Body of pancreas (tissue), 4 donors: Measurements from ENCODE around the gene RASA2. TPM values are rescaled to one million over a fixed set of nuclear protein-coding genes. Genes with fewer than 3 reads are reported as not detected.
A peak's percentile ranks its signal among the peaks of the same experiment; 100 is the strongest.

Experiments used
- ATAC-seq: fragments of 150-250 bp; one replicate; pipeline ENCODE4 v1.9.1; 2016
- DNase-seq, 4 donors: peaks; one replicate each; pipeline ENCODE4 v3.0.0-alpha.2; 2019
- H3K27ac ChIP-seq, 4 donors: fragments of 200-600 bp; sonication (generic); 1 replicate in 3 of 4; 2 replicates in 1 of 4; pipeline versions ENCODE4 v1.5.1 to v1.6.1; 2016 to 2019; ENCODE audit warnings: mild to moderate bottlenecking in 1 of 4, mixed read lengths in 1 of 4, moderate library complexity in 1 of 4
- H3K27me3 ChIP-seq, 2 donors: fragments of 200-600 bp; sonication (generic); one replicate each; pipeline ENCODE4 v1.6.0; 2016; ENCODE audit warnings: mild to moderate bottlenecking in 1 of 2
- H3K36me3 ChIP-seq, 2 donors: fragments of 200-600 bp; sonication (generic); replicated peaks in 1 of 2; 2 replicates each; pipeline ENCODE4 v1.5.1; 2016; ENCODE audit warnings: low read depth in 2 of 2; ENCODE audit not compliant: insufficient read depth in 1 of 2
- H3K4me1 ChIP-seq: fragments of 200-600 bp; sonication (generic); one replicate; pipeline ENCODE4 v1.6.0; 2016
- H3K4me3 ChIP-seq, 2 donors: fragments of 200-600 bp; sonication (generic); 1 replicate in 1 of 2; 2 replicates in 1 of 2; pipeline ENCODE4 v1.5.1; 2016 to 2019
- H3K9me3 ChIP-seq, 3 donors: fragments of 200-600 bp; sonication (generic); 1 replicate in 2 of 3; 2 replicates in 1 of 3; pipeline ENCODE4 v1.5.1; 2016
- POLR2A ChIP-seq, 3 donors: fragments of 450-650 bp; IDR thresholded peaks; one replicate each; pipeline ENCODE4 v1.6.1; 2016; ENCODE audit warnings: antibody characterized with exemption in 3 of 3, mild to moderate bottlenecking in 2 of 3
- WGBS, 2 donors: methylation state at CpG; one replicate each; pipeline ENCODE4 v1.1.5; 2017; 5-methylcytosine and 5-hydroxymethylcytosine counted together
- intact Hi-C: fragments of 100-400 bp; cut with DNase I; formaldehyde crosslinking; loops from one replicate; pipeline ENCODE4 v1.15.1; 2023
- total RNA-seq, 2 donors: library from RNA; depleted of rRNA; stranded (reverse); fragments of >200 nt; gene quantifications; one replicate each; pipeline ENCODE4 v1.1.0, GENCODE V29; 2016
- TF ChIP-seq, protein P1 (sequence below), 7 experiments: fragments of 450-650 bp in 4 of 7; fragments of 200-600 bp in 3 of 7; sonication (generic) in 3 of 7; IDR thresholded peaks; one replicate each; pipeline ENCODE4 v1.5.1; 2016 to 2019; ENCODE audit warnings: antibody characterized with exemption in 7 of 7

Gene RASA2, protein sequence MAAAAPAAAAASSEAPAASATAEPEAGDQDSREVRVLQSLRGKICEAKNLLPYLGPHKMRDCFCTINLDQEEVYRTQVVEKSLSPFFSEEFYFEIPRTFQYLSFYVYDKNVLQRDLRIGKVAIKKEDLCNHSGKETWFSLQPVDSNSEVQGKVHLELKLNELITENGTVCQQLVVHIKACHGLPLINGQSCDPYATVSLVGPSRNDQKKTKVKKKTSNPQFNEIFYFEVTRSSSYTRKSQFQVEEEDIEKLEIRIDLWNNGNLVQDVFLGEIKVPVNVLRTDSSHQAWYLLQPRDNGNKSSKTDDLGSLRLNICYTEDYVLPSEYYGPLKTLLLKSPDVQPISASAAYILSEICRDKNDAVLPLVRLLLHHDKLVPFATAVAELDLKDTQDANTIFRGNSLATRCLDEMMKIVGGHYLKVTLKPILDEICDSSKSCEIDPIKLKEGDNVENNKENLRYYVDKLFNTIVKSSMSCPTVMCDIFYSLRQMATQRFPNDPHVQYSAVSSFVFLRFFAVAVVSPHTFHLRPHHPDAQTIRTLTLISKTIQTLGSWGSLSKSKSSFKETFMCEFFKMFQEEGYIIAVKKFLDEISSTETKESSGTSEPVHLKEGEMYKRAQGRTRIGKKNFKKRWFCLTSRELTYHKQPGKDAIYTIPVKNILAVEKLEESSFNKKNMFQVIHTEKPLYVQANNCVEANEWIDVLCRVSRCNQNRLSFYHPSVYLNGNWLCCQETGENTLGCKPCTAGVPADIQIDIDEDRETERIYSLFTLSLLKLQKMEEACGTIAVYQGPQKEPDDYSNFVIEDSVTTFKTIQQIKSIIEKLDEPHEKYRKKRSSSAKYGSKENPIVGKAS
- total RNA-seq, result 10 to 100 TPM in 1 of 2 donors, 1 to 10 TPM in 1; 6.9 to 19.2 TPM

DNA sequence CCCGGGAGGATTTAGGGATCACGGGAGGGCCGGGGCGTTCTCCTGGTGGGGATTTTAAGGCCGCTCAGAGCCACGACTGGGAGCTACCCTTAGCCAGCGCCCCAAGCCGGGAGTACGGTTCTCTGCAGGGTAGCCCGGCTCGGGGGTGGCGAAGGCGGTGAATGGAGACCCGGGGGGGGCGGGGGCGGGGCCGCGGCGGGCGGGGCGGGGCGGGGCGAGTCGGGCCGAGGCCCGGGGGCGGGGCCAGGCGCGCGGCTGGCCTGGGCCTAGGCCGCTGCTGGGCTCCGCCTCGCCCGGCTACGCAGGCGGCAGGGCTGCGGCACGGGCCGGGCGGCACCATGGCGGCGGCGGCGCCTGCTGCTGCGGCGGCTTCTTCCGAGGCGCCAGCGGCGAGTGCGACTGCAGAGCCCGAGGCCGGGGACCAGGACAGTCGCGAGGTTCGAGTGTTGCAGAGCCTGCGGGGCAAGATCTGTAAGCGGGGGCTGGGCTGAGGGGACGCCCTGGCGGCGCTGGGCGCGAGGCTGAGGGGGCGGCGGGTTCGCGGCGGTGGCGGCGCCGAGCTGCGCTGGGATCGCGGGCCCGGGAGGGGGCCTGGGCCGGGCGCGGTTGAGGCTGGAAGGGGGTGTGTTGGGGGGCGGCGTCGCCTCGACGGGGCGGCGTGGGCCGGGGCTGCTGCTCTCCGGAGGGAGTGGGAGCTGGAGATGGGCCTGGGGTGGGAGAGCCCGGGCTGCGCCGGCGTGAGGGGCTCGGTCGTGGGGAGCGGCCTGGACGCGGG lies at the start of gene RASA2:
RASA2 (plus strand) TSS at position 282 of the 775 bp plus-strand sequence; CDS start at position 339, 57 bp downstream.
- no peaks in the 10 kb centered on the region for H3K9me3 ChIP-seq
- peak within 1 kb of the TSS; percentile 33 to 95 for H3K4me3 ChIP-seq
- H3K27ac ChIP-seq, result peak within 1 kb of the TSS; percentile 94 to 97 (median 96)
- peak; percentile 91 for ATAC-seq
- intact Hi-C loops, result no loop called here
- peaks cover 21% of the 10 kb centered on the region for H3K4me1 ChIP-seq
- 0 to 1% methylated on average over 3 to 67 of the region's 96 CpGs for WGBS, 2 donors
- H3K27me3 ChIP-seq, result no peaks in the 10 kb centered on the region
- peak; percentile 65 to 77 (median 70) for DNase-seq
- peak; percentile 17 to 91 (median 54) for TF ChIP-seq POLR2A (IDR thresholded peaks at IDR 0.05)
- TF ChIP-seq, protein P1, sequence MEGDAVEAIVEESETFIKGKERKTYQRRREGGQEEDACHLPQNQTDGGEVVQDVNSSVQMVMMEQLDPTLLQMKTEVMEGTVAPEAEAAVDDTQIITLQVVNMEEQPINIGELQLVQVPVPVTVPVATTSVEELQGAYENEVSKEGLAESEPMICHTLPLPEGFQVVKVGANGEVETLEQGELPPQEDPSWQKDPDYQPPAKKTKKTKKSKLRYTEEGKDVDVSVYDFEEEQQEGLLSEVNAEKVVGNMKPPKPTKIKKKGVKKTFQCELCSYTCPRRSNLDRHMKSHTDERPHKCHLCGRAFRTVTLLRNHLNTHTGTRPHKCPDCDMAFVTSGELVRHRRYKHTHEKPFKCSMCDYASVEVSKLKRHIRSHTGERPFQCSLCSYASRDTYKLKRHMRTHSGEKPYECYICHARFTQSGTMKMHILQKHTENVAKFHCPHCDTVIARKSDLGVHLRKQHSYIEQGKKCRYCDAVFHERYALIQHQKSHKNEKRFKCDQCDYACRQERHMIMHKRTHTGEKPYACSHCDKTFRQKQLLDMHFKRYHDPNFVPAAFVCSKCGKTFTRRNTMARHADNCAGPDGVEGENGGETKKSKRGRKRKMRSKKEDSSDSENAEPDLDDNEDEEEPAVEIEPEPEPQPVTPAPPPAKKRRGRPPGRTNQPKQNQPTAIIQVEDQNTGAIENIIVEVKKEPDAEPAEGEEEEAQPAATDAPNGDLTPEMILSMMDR (IDR thresholded peaks at IDR 0.05), result no peak
- no peaks in the 10 kb centered on the region for H3K36me3 ChIP-seq

DNA sequence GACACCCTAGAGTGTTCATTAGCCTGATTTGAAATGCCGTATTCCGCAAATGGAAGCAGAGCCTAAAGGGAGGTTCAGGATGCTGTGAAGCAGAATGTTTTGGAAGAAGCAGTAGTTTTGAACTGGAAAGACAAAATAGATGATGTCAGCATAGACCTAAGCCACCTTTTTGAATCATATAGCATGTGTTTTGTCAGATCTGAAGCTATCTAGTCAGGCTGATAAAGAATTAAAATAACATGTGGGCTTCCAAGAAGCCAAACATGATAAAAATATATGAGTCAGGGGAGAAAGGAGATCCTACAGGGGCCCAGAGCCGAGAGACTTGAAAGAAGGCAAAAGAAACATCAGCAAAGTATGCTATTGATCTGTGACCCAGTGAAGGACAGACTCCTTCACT lies 47.2 kb upstream of the RASA2 start:
- peaks cover 40% of the 10 kb centered on the region for H3K4me1 ChIP-seq
- peaks cover 0 to 16% of the 10 kb centered on the region in 2 donors for H3K36me3 ChIP-seq
- H3K27me3 ChIP-seq, result no peaks in the 10 kb centered on the region
- no peak for TF ChIP-seq POLR2A (IDR thresholded peaks at IDR 0.05)
- TF ChIP-seq, protein P1 (IDR thresholded peaks at IDR 0.05), result no peak
- intact Hi-C loops, result no loop called here
- no peaks in the 10 kb centered on the region for H3K9me3 ChIP-seq
- peak overlapping the region in 2 of 4 donors; percentile 12 to 44 for H3K27ac ChIP-seq
- 72 to 84% methylated on average over 3 of the region's 3 CpGs for WGBS, 2 donors
- DNase-seq, result no peak
- ATAC-seq, result no peak
- H3K4me3 ChIP-seq, result no peak overlapping the region

DNA sequence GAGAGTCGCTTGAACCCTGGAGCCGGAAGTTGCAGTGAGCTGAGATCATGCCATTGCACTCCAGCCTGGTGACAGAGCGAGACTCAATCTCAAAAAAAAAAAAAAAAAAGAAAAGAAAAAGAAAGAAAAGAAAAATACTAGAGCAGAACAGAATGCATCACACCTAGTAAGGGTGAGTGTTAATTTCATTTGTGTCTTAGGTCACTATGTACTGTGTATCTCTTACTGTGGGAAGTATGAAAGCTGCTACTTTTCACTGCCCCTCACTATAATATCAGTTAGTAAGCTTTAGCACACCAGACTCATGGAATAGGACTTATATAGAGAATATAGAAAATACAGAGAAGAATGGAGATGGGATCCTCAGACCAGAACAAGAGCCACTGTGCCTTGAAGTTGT lies 45.9 kb upstream of the RASA2 start:
- H3K4me1 ChIP-seq, result peaks cover 37% of the 10 kb centered on the region
- H3K9me3 ChIP-seq, result no peaks in the 10 kb centered on the region
- no peaks in the 10 kb centered on the region for H3K27me3 ChIP-seq
- 87 to 95% methylated on average over 3 of the region's 3 CpGs for WGBS, 2 donors
- ATAC-seq (peak; percentile 25), DNase-seq (no peak)
- H3K4me3 ChIP-seq, result no peak overlapping the region
- intact Hi-C loops, result no loop called here
- H3K27ac ChIP-seq, result peak overlapping the region in 2 of 4 donors; percentile 46 to 67
- peaks cover 0 to 24% of the 10 kb centered on the region in 2 donors for H3K36me3 ChIP-seq
- TF ChIP-seq, protein P1 (IDR thresholded peaks at IDR 0.05), result no peak
- no peak for TF ChIP-seq POLR2A (IDR thresholded peaks at IDR 0.05)

DNA sequence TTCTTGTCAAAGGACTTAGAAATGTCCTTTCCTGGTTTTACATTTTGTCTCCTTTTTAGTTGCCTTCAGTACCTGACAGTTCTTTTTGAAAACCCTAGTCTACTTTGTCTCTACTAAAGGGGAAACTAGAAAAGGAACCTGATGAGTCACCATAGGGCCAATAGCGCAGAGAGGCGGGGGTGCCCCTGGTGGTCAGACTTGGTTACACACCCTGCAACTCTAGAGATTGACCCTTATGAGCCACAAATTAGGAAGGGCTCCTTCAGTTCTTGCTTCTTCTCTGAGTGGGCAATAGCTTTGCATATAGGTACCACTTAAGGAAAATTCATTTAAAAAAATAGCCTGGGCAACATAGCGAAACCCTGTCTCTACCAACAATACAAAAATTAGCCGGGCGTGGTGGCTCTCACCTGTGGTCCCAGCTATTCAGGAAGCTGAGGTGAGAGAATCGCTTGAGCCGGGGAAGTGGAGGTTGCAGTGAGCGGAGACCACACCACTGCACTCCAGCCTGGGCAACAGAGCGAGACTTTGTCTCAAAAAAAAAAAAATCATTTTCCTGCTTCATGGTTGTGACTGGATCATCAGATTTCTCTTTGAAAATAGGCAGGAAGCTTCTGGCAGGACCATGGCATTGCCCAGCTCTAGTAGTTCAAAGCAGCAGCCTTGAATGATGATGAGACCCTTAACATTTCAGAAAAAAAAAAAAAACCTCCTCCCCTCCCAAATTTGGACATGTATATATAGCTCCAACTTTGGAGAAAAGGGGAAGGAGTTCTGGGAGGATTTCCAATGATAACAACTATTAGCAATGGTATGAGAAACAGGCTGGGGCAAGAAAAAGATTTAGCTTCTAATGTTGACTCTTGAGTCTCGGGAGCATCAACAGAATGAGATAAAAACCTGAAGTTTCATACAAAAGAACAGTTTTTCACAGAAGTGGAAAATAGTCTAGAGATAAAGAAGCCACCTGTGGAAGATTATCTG lies 45.2 kb upstream of the RASA2 start:
- Histone ChIP-seq H3K9me3 (no peaks in the 10 kb centered on the region), H3K36me3 (peaks cover 0 to 27% of the 10 kb centered on the region in 2 donors), H3K27me3 (no peaks in the 10 kb centered on the region), H3K4me1 (peaks cover 30% of the 10 kb centered on the region), H3K4me3 (no peak overlapping the region), H3K27ac (peak overlapping the region in 2 of 4 donors; percentile 46 to 67)
- ATAC-seq, result peak; percentile 96
- intact Hi-C loops, result no loop called here
- peak; percentile 54 to 82 (median 78) for DNase-seq
- 67 to 69% methylated on average over 10 of the region's 10 CpGs for WGBS, 2 donors
- TF ChIP-seq, protein P1 (IDR thresholded peaks at IDR 0.05), result peak; percentile 53 to 92 (median 86)
- no peak for TF ChIP-seq POLR2A (IDR thresholded peaks at IDR 0.05)
